ENCODE data around the gene IVNS1ABP. TPM values are rescaled to one million over a fixed set of nuclear protein-coding genes. Genes with fewer than 3 reads are reported as not detected.
"Not testable (repeated sequence)": the region's sequence is repeated elsewhere in the genome, so short reads cannot be mapped to it uniquely, and the experiment has no call there.

Gene IVNS1ABP
- total RNA-seq, 1 experiment from 2014 or later: 51.0 TPM

GRCh38 chr1:185334182-185334581, 17.1 kb upstream of the IVNS1ABP start:
- DNase-seq (ENCODE audit: low read depth): no peak

- DNase-seq (ENCODE audit: low read depth): no peak
Measured at GRCh38 chr1:185328255-185328654, 11.2 kb upstream of the IVNS1ABP start.

DNA sequence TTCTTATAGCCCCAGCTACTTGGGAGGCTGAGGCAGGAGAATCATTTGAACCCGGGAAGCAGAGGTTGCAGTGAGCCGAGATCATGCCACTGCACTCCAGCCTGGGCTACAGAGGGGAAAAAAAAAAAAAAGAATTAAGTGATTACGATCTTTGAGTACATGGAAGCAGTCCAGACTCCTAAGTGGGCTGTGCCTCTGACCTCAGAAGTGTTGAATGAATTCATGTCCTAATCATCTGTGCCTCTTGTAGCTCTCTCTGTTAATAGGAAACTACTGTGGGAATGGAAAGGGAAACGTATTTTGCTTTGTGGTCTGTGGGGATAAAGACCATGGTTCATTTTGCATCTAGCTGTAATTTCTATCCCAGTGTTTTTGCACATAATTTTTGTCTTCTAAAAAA, 8.4 kb upstream of the IVNS1ABP start:
- peak; percentile 59 for DNase-seq (ENCODE audit: low read depth)

DNA sequence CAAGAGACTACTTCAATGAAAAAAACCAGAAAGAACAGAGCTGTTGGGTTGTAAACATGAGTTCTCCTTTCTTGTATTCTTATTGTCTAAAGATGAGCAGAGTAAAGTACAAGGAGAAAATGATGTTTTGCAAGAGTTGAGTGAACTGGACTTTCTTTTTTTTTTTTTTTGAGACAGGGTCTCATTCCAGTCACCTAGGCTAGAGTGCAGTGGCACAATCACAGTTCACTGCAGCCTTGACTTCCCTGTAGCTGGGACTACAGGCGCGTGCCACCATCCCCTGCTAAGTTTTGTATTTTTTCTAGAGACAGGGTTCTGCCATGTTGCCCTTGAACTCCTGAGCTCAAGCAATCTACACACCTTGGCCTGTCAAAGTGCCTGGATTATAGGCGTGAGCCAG, 7.1 kb upstream of the IVNS1ABP start:
- DNase-seq (ENCODE audit: low read depth): no peak

DNA sequence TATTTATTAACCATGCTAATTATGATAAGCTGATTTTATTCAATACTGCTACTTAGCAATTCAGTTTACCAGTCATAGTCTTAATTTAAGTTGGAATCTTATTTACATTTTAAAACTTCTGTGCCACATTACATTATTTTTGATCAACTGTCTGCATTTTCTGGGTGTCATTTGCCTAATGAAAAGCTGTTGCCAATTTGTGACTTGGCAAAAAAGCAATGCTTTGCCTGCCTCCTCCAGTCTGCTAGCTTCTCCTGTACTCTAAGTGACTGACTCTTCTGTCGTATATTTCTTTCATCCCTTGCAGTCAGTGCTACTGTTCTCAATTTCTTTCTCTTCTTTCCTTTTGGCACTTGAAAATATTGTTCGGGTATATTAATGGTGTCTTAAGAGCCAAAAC, 5.6 kb upstream of the IVNS1ABP start:
- no peak for DNase-seq (ENCODE audit: low read depth)

DNA sequence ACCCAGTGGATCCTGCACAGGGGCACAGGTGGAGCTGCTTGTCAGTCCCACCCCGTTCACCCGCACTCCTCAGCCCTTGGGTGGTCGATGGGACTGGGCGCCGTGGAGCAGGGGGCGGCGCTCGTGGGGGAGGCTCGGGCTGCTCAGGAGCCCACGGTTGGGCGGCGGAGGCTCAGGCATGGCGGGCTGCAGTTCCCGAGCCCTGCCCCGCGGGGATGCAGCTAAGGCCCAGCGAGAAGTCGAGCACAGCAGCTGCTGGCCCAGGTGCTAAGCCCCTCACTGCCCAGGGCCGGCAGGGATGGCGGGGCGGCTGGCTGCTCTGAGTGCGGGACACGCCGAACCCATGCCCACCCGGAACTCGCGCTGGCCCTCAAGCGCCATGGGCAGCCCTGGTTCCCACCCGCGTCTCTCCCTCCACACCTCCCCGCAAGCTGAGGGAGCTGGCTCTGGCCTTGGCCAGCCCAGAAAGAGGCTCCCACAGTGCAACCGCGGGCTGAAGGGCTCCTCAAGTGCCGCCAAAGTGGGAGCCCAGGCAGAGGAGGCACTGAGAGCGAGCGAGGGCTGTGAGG, 4.7 kb upstream of the IVNS1ABP start:
- DNase-seq (ENCODE audit: low read depth): not testable (repeated sequence)

GRCh38 chr1:185321104-185321503, 4.1 kb upstream of the IVNS1ABP start:
- DNase-seq (ENCODE audit: low read depth): not testable (repeated sequence)

GRCh38 chr1:185319139-185319475, 2.1 kb upstream of the IVNS1ABP start:
- DNase-seq (ENCODE audit: low read depth): no peak

DNA sequence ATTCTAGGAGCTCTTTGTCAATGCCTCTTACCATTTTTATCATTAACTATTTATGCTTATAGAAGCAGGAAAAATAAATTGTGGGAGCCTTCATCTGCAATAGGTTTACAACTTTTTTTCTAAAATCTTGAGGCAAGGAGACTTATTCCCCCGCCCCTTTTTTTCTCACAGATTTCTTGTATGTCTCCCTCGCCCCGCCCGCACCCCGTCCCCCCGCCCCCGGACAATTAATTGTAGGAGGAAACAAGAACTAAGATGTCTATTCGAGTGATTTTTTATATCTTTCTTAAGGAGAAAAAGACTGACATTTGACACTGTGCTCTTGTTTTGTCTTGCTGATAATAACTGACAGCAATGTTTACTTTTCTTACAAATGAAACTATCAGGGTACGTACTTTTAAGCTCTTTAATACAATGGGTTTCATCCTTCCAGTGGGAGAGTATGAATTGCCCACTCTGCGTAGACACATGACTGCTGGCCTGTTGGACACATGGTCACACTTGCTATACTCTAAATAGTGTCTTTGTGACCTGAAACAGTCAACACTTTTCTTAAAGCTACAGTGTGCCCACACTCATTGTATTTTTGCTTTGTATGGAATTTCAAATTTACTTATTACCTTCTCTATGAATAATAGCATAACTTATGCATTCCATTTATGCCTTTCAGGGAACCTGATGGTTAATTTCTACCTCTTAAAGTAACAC, 1.5 kb upstream of the IVNS1ABP start:
- no peak for DNase-seq (ENCODE audit: low read depth)

DNA sequence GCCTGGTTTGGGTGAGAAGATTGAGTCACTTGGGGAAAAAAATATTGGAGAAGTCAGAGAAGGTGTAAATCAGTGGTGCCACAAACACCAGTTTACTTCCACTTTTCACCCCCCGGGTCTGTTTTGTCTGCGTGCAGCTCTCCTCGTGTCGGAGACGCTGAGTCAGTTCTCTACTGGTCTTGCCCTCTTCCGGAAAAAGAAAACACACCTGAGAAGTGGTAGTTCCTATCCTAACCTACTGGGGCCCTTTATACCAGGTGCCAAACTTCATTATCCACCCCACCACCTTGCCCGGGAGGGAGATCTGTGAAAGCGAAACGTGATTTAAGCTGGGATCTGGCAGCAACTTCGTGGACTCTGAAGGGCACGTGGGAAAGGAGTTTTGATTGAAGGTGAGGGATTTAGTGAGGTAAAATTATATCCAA, 855 bp upstream of the IVNS1ABP start:
- DNase-seq (ENCODE audit: low read depth): peak; percentile 81

GRCh38 chr1:185316163-185317033, 645 bp downstream of the IVNS1ABP start:
- peak; percentile 86 for DNase-seq (ENCODE audit: low read depth)

GRCh38 chr1:185315445-185316071, 1.5 kb downstream of the IVNS1ABP start:
- peak; percentile 33 for DNase-seq (ENCODE audit: low read depth)

DNA sequence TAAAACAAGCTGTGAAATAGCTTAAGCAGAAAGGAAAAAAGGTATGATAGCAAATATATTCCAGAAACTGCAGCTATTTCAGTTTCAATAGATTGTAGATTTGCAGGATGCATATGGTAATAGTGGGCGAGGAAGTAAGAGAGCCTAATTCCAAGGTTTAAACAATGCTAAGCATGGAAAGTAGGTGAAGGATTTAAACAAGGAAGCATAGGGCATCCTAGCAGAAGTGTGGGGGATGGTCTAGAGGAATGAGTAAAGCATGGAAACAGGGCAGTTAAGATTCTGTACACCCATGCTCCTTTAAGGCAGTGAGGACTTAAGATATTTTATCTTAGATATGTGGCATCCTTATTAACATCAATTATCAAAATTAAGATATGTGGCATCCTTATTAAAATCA, 2.6 kb downstream of the IVNS1ABP start:
- peak; percentile 39 for DNase-seq (ENCODE audit: low read depth)

DNA sequence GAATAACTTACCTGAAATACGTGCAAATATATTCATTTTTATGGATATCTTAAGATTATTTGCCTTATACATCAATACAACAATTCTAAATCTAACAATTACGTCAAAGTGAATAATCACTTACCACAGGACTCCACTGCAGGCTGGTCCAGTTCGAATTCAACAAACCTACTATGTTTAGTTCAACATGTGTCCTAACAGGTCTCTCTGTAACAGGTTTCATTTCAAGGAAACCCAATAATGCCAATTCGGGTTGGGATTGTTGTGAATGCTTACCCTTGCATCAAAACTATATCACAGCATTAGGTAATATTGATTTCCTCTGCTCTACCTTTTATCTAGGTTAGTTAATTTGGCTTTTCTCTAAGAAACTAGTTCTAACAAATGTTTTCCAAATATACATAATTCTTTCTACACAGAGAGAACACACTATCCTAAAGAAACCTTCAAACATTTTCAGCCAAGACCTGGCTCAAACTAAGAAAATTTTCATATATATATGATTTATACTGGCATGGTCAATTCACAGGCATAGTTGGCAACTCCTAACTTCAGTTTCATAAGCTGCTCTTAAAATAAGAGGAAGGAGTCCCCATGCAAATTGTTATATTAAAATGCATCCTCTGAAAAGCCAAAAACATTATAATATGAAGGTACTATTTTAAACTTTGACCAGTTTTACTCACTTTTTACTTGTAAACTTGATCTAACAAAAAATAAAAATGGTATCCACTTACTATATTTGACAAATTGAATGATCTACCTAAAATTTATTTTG, 4.5 kb downstream of the IVNS1ABP start:
- no peak for DNase-seq (ENCODE audit: low read depth)

DNA sequence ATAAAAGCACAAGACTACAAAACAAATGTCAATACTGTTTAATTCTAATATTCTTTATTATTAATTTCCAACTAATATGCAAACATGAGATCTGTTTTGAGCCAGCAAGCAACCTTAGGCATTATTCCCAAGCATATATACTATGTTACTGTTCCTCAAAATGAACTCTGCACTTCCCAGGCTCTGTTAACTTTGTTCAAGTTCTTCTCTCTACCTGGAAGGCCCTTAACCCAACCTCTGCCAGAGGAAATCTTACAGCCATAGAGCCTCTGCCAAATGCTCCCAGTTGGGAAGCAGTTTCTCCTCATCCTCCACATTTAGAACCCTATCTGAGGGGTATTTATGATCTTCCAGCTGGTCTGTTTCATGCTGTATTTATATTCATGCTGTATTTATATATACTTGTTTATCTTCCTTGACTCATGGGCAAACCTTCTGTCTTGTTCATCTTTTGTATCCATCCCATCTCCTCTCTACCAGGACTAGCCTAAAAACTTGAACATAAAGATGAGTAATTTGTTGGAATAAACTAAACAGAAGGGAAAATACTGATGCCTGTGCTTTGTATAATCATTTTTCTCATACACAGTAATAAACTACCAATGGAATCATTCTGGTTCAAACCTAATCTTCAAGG, 5.3 kb downstream of the IVNS1ABP start:
- DNase-seq (ENCODE audit: low read depth): no peak

- DNase-seq (ENCODE audit: low read depth): peak; percentile 16
Measured at GRCh38 chr1:185309566-185309965, 7.5 kb downstream of the IVNS1ABP start.

DNA sequence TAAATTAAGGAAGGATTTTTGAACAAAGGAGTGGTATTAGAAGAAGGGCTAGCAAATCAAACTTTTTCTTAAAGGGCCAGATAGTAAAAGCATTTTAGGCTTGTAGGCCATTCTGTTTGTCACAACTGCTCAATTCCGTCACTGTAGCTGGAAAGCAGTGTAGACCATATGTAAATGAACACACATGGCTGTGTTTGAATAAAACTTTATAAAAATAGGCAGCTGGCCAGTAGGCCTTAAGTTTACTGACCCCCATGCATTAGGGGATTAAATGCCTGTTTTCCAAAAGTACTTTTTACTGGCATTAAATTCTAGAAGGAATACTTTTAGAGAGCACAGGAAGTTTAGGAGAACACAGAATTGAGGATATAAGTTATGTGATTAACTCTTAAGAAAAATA, 8.9 kb downstream of the IVNS1ABP start:
- no peak for DNase-seq (ENCODE audit: low read depth)

- DNase-seq (ENCODE audit: low read depth): no peak
Measured at GRCh38 chr1:185305419-185305818, 11.6 kb downstream of the IVNS1ABP start.

DNA sequence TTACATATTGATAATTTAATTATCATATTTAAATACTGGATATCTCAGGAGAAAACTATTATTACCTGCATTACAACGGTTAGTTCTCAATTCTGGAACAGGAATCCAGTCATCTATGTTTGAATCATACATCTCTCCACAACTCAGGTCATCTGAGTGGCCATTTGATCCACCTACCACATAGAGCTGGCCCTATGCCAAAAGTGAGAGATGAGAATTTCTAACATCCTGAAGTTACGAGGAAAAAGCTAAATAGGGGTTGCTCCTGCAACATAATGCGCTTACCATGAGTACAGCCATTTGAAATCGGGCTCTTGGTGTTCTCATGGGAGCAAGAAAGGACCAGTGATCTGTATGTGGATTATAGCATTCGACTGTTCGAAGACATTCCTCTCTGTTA, 16.9 kb downstream of the IVNS1ABP start:
- peak; percentile 17 for DNase-seq (ENCODE audit: low read depth)

GRCh38 chr1:185297982-185298381, 19.1 kb downstream of the IVNS1ABP start:
- DNase-seq (ENCODE audit: low read depth): no peak

- DNase-seq (ENCODE audit: low read depth): no peak
Measured at GRCh38 chr1:185295091-185295490, 22.0 kb downstream of the IVNS1ABP start.
